ENCODE data around the gene MAP4K2. TPM values are rescaled to one million over a fixed set of nuclear protein-coding genes. Genes with fewer than 3 reads are reported as not detected.

MAP4K2 gene
- total and polyA plus RNA-seq, 2 of the 13 experiments (the other 11 are each of a cell fraction or from before 2014, with no cell fraction given), result 8.3 to 17.6 TPM

GRCh38 chr11:64832467-64833197, 29.6 kb upstream of the MAP4K2 start (continued):
- no peak for TF ChIP-seq ZNF83 (CRISPR knock-in tag; IDR thresholded peaks at IDR 0.05; ENCODE audit: borderline replicate concordance)
- no peak for TF ChIP-seq CBX1 (IDR thresholded peaks at IDR 0.05; ENCODE audit: low read depth)

GRCh38 chr11:64831411-64831891, 28.4 kb upstream of the MAP4K2 start:
- POLR2A ChIA-PET, result no interaction called here
- no TSS peak for BruUV-seq (replicated peaks)
- H3K27ac ChIP-seq (ENCODE audit: extremely low read length, insufficient read depth, low read length), result no peak overlapping the region
- no peak overlapping the region for H3K9ac ChIP-seq (ENCODE audit: insufficient read depth, low read depth, low read length)
- no peak overlapping the region for H3K4me2 ChIP-seq (ENCODE audit: low read depth, low read length)
- WGBS (ENCODE audit: low lambda C conversion rate), result 95% methylated on average over 2 of the region's 24 CpGs
- CTCF ChIA-PET (ENCODE audit: low intra/inter-chr PET ratio, low total read pairs), result interaction anchor here (0.6 kb wide), 1 partner anchor 11 kb away, joined by 3 read pairs; no protein-coding TSS in a partner anchor
- no peaks in the 10 kb centered on the region for H3K79me2 ChIP-seq (ENCODE audit: insufficient read depth, low read length)
- H3K4me1 ChIP-seq (ENCODE audit: insufficient read depth, low read length), result no peaks in the 10 kb centered on the region
- intact Hi-C loops (cut with micrococcal nuclease; ENCODE audit: unreplicated experiment), result no loop called here
- no peaks in the 10 kb centered on the region for H3K27me3 ChIP-seq (ENCODE audit: control insufficient read depth in 1 of 2, insufficient read depth in 2 of 2, low read length in 2 of 2)
- H3K36me3 ChIP-seq (replicated peaks in 1 of 2; ENCODE audit: control insufficient read depth in 1 of 2, insufficient read depth in 2 of 2, low read length in 2 of 2), result no peaks in the 10 kb centered on the region
- in situ Hi-C loops (cut with HindIII; ENCODE audit: extremely low pct_ligation_motif_present, low pct_unique_long_range_greater_than_20kb), result no loop called here
- ATAC-seq (no peak), FAIRE-seq (no peak), DNase-seq (ENCODE audit: low spot score) (no peak)
- H3K4me3 ChIP-seq (replicated peaks in 1 of 3; ENCODE audit: insufficient read depth in 1 of 3, low read depth in 2 of 3, low read length in 3 of 3), result no peak overlapping the region
- TF ChIP-seq RORA (CRISPR knock-in tag; IDR thresholded peaks at IDR 0.05) (no peak), AHDC1 (CRISPR knock-in tag; IDR thresholded peaks at IDR 0.05; ENCODE audit: borderline replicate concordance) (no peak), ZNF564 (CRISPR knock-in tag; IDR thresholded peaks at IDR 0.05) (no peak), TARDBP (CRISPR knock-in tag; IDR thresholded peaks at IDR 0.05) (no peak), RARA (CRISPR knock-in tag; IDR thresholded peaks at IDR 0.05) (no peak)
- H4K20me1 ChIP-seq (ENCODE audit: insufficient read depth, low read length), result no peaks in the 10 kb centered on the region
- no peak overlapping the region for H2AFZ ChIP-seq (ENCODE audit: low read length)
- H3K9me3 ChIP-seq (ENCODE audit: low read length), result no peaks in the 10 kb centered on the region
